AG09319 (cell line): Measurements from ENCODE around the gene LAMTOR2.

Experiments
- DNase-seq: peaks from one replicate; pipeline ENCODE4 v3.0.0-alpha.2; 2010; ENCODE audit warnings: low read depth; ENCODE audit errors: extremely low read depth
- CTCF ChIP-seq: IDR thresholded peaks from 2 replicates; pipeline ENCODE4 v1.5.1; 2011; ENCODE audit warnings: low read depth, mild to moderate bottlenecking, inconsistent platforms, low read length, moderate library complexity

Gene LAMTOR2

GRCh38 chr1:156082309-156083091 lies 27.9 kb downstream of the LAMTOR2 start, which contains the start of gene MEX3A:
Gene MEX3A, minus strand, starts transcription at chr1:156082465. Its CDS starts 467 bp downstream, at chr1:156081998.
- no peak for TF ChIP-seq CTCF
- DNase-seq, result no peak

GRCh38 chr1:156083800-156084790 lies 29.5 kb downstream of the LAMTOR2 start:
- TF ChIP-seq CTCF, result no peak
- no peak for DNase-seq

GRCh38 chr1:156086256-156086662 lies 31.7 kb downstream of the LAMTOR2 start:
- no peak for DNase-seq
- no peak for TF ChIP-seq CTCF

- no peak for TF ChIP-seq CTCF
- no peak for DNase-seq
Observed at GRCh38 chr1:156089704-156090103, 35.1 kb downstream of the LAMTOR2 start.

- no peak for DNase-seq
- no peak for TF ChIP-seq CTCF
Observed at GRCh38 chr1:156090138-156090839, 35.7 kb downstream of the LAMTOR2 start.

- DNase-seq, result no peak
- TF ChIP-seq CTCF, result peak; percentile 68
Observed at GRCh38 chr1:156090840-156091188, 36.2 kb downstream of the LAMTOR2 start.
